Occipital lobe (tissue), 2 donors: ENCODE results near the gene IL3. TPM values are rescaled to one million over a fixed set of nuclear protein-coding genes. Genes with fewer than 3 reads are reported as not detected.
"Not testable (repeated sequence)": the region's sequence is repeated elsewhere in the genome, so short reads cannot be mapped to it uniquely, and the experiment has no call there.

Source experiments
- DNase-seq: peaks from one replicate; lab custom pipeline; 2025; lab: John Stamatoyannopoulos, UW
- total RNA-seq: library from RNA; depleted of rRNA; stranded (reverse); fragments of >200 nt; gene quantifications from one replicate; pipeline ENCODE4 v1.2.3, GENCODE V29; 2014

Gene IL3
- total RNA-seq, 1 donor from 2014 or later, result not detected

- DNase-seq, result no peak
Observed at GRCh38 chr5:132093271-132093670, 32.8 kb downstream of the IL3 start.

GRCh38 chr5:132094393-132095076 is 34.1 kb downstream of the IL3 start:
- DNase-seq, result no peak

- no peak for DNase-seq
Observed at GRCh38 chr5:132095077-132095410, 34.6 kb downstream of the IL3 start.

- DNase-seq, result no peak
Observed at GRCh38 chr5:132095424-132095972, 35.0 kb downstream of the IL3 start.

GRCh38 chr5:132096904-132097303 is 36.4 kb downstream of the IL3 start:
- no peak for DNase-seq

- DNase-seq, result no peak
Observed at GRCh38 chr5:132098151-132098594, 37.7 kb downstream of the IL3 start.

- DNase-seq, result no peak
Observed at GRCh38 chr5:132098621-132099020, 38.2 kb downstream of the IL3 start.

GRCh38 chr5:132099076-132099748 is 38.8 kb downstream of the IL3 start:
- no peak for DNase-seq

- DNase-seq, result no peak
Observed at GRCh38 chr5:132099905-132100304, 39.5 kb downstream of the IL3 start.

GRCh38 chr5:132100672-132101261 is 40.3 kb downstream of the IL3 start:
- no peak for DNase-seq

GRCh38 chr5:132101385-132101880 is 41.0 kb downstream of the IL3 start:
- DNase-seq, result no peak

GRCh38 chr5:132102101-132102701 is 41.7 kb downstream of the IL3 start:
- DNase-seq, result no peak

GRCh38 chr5:132102944-132103331 is 42.5 kb downstream of the IL3 start:
- DNase-seq, result no peak

GRCh38 chr5:132103332-132103951 is 43.0 kb downstream of the IL3 start:
- peak; percentile 7 for DNase-seq

GRCh38 chr5:132103969-132104391 is 43.5 kb downstream of the IL3 start:
- DNase-seq, result no peak

- DNase-seq, result no peak
Observed at GRCh38 chr5:132104556-132104955, 44.1 kb downstream of the IL3 start.

- DNase-seq, result no peak
Observed at GRCh38 chr5:132105688-132106087, 45.2 kb downstream of the IL3 start.

- not testable (repeated sequence) for DNase-seq
Observed at GRCh38 chr5:132108495-132108894, 48.0 kb downstream of the IL3 start.

GRCh38 chr5:132108957-132109356 is 48.5 kb downstream of the IL3 start:
- not testable (repeated sequence) for DNase-seq

- no peak for DNase-seq
Observed at GRCh38 chr5:132109494-132110053, 49.1 kb downstream of the IL3 start.

- DNase-seq, result no peak
Observed at GRCh38 chr5:132110195-132110594, 49.7 kb downstream of the IL3 start.
